HUES64 (cell line): ENCODE results near the gene UBE3C.

ENCODE experiments used
- H3K27ac ChIP-seq: 2 replicates; pipeline ENCODE4 v1.7.0; 2013; ENCODE audit warnings: low read depth, low read length, inconsistent platforms
- H3K27me3 ChIP-seq: 2 replicates; pipeline ENCODE4 v1.6.1; 2013; ENCODE audit warnings: mild to moderate bottlenecking, low read length; ENCODE audit not compliant: insufficient read depth
- H3K36me3 ChIP-seq: 2 replicates; pipeline ENCODE4 v1.6.1; 2013; ENCODE audit warnings: mild to moderate bottlenecking, low read length; ENCODE audit not compliant: insufficient read depth
- H3K4me1 ChIP-seq: 2 replicates; pipeline ENCODE4 v1.6.1; 2013; ENCODE audit warnings: mild to moderate bottlenecking, low read length, moderate library complexity; ENCODE audit not compliant: insufficient read depth
- H3K4me3 ChIP-seq: 2 replicates; pipeline ENCODE4 v1.5.1; 2013; ENCODE audit warnings: mild to moderate bottlenecking, low read length, moderate library complexity
- H3K9ac ChIP-seq: 2 replicates; pipeline ENCODE4 v1.6.1; 2013; ENCODE audit warnings: mild to moderate bottlenecking, low read depth, low read length
- H3K9me3 ChIP-seq: 2 replicates; pipeline ENCODE4 v1.6.1; 2013; ENCODE audit warnings: low read depth, low read length; ENCODE audit not compliant: insufficient read depth
- WGBS: fragments of 150-250, 120-280 bp; methylation state at CpG from one replicate; pipeline ENCODE4 v1.1.7; 2013; ENCODE audit warnings: missing lambda C conversion rate; 5-methylcytosine and 5-hydroxymethylcytosine counted together

Gene UBE3C

GRCh38 chr7:157280216-157280841, 141.6 kb downstream of the UBE3C start:
- Histone ChIP-seq H3K27me3 (peaks cover 2% of the 10 kb centered on the region; the same call in 1 of the 2 replicates), H3K36me3 (no peaks in the 10 kb centered on the region), H3K4me3 (no peak overlapping the region), H3K9ac (no peak overlapping the region), H3K4me1 (peaks cover 5% of the 10 kb centered on the region), H3K27ac (no peak overlapping the region), H3K9me3 (peaks cover 11% of the 10 kb centered on the region)
- 94% methylated on average over 24 of the region's 24 CpGs for WGBS

GRCh38 chr7:157281221-157281998, 142.7 kb downstream of the UBE3C start:
- peaks cover 11% of the 10 kb centered on the region for H3K9me3 ChIP-seq
- H3K9ac ChIP-seq = no peak overlapping the region
- no peaks in the 10 kb centered on the region for H3K36me3 ChIP-seq
- peaks cover 2% of the 10 kb centered on the region; the same call in 1 of the 2 replicates for H3K27me3 ChIP-seq
- WGBS = 93% methylated on average over 24 of the region's 24 CpGs
- no peak overlapping the region for H3K4me3 ChIP-seq
- no peak overlapping the region for H3K27ac ChIP-seq
- H3K4me1 ChIP-seq = peaks cover 5% of the 10 kb centered on the region

- Histone ChIP-seq H3K9ac (no peak overlapping the region), H3K9me3 (peaks cover 11% of the 10 kb centered on the region), H3K4me3 (no peak overlapping the region), H3K36me3 (no peaks in the 10 kb centered on the region), H3K27ac (no peak overlapping the region), H3K27me3 (peaks cover 2% of the 10 kb centered on the region; the same call in 1 of the 2 replicates), H3K4me1 (peaks cover 5% of the 10 kb centered on the region)
- WGBS = 67% methylated on average over 25 of the region's 25 CpGs
Measured at GRCh38 chr7:157282141-157282801, 143.5 kb downstream of the UBE3C start.

- Histone ChIP-seq H3K4me3 (no peak overlapping the region), H3K4me1 (peaks cover 5% of the 10 kb centered on the region), H3K27me3 (no peaks in the 10 kb centered on the region), H3K9me3 (peaks cover 20% of the 10 kb centered on the region), H3K36me3 (no peaks in the 10 kb centered on the region), H3K27ac (no peak overlapping the region), H3K9ac (no peak overlapping the region)
- WGBS = 95% methylated on average over 17 of the region's 17 CpGs
Measured at GRCh38 chr7:157284229-157285014, 145.7 kb downstream of the UBE3C start.

- WGBS = 90% methylated on average over 29 of the region's 29 CpGs
- H3K4me1 ChIP-seq = no peaks in the 10 kb centered on the region
- no peaks in the 10 kb centered on the region for H3K27me3 ChIP-seq
- H3K9me3 ChIP-seq = peaks cover 9% of the 10 kb centered on the region
- no peak overlapping the region for H3K4me3 ChIP-seq
- H3K9ac ChIP-seq = no peak overlapping the region
- H3K36me3 ChIP-seq = no peaks in the 10 kb centered on the region
- no peak overlapping the region for H3K27ac ChIP-seq
Measured at GRCh38 chr7:157291404-157292080, 152.8 kb downstream of the UBE3C start.

GRCh38 chr7:157292258-157292657, 153.5 kb downstream of the UBE3C start:
- H3K9me3 ChIP-seq = peaks cover 9% of the 10 kb centered on the region
- no peak overlapping the region for H3K27ac ChIP-seq
- H3K4me3 ChIP-seq = no peak overlapping the region
- no peak overlapping the region for H3K9ac ChIP-seq
- no peaks in the 10 kb centered on the region for H3K36me3 ChIP-seq
- no peaks in the 10 kb centered on the region for H3K4me1 ChIP-seq
- 93% methylated on average over 9 of the region's 9 CpGs for WGBS
- no peaks in the 10 kb centered on the region for H3K27me3 ChIP-seq

GRCh38 chr7:157292770-157293412, 154.2 kb downstream of the UBE3C start:
- Histone ChIP-seq H3K4me3 (no peak overlapping the region), H3K9me3 (peaks cover 9% of the 10 kb centered on the region), H3K4me1 (no peaks in the 10 kb centered on the region), H3K36me3 (no peaks in the 10 kb centered on the region), H3K27ac (no peak overlapping the region), H3K27me3 (no peaks in the 10 kb centered on the region), H3K9ac (no peak overlapping the region)
- WGBS = 76% methylated on average over 32 of the region's 32 CpGs

- H3K27ac ChIP-seq = no peak overlapping the region
- no peak overlapping the region for H3K9ac ChIP-seq
- no peaks in the 10 kb centered on the region for H3K4me1 ChIP-seq
- 86% methylated on average over 13 of the region's 13 CpGs for WGBS
- H3K9me3 ChIP-seq = peaks cover 6% of the 10 kb centered on the region
- H3K4me3 ChIP-seq = no peak overlapping the region
- H3K36me3 ChIP-seq = no peaks in the 10 kb centered on the region
- no peaks in the 10 kb centered on the region for H3K27me3 ChIP-seq
Measured at GRCh38 chr7:157293413-157293788, 154.7 kb downstream of the UBE3C start.

- 95% methylated on average over 12 of the region's 12 CpGs for WGBS
- H3K4me3 ChIP-seq = no peak overlapping the region
- no peak overlapping the region for H3K9ac ChIP-seq
- H3K36me3 ChIP-seq = no peaks in the 10 kb centered on the region
- no peak overlapping the region for H3K27ac ChIP-seq
- no peaks in the 10 kb centered on the region for H3K4me1 ChIP-seq
- no peaks in the 10 kb centered on the region for H3K9me3 ChIP-seq
- no peaks in the 10 kb centered on the region for H3K27me3 ChIP-seq
Measured at GRCh38 chr7:157294773-157295172, 156.0 kb downstream of the UBE3C start.

GRCh38 chr7:157295338-157295737, 156.6 kb downstream of the UBE3C start:
- WGBS = 96% methylated on average over 12 of the region's 12 CpGs
- no peaks in the 10 kb centered on the region for H3K9me3 ChIP-seq
- H3K4me1 ChIP-seq = no peaks in the 10 kb centered on the region
- H3K9ac ChIP-seq = no peak overlapping the region
- H3K27ac ChIP-seq = no peak overlapping the region
- H3K27me3 ChIP-seq = no peaks in the 10 kb centered on the region
- H3K4me3 ChIP-seq = no peak overlapping the region
- H3K36me3 ChIP-seq = no peaks in the 10 kb centered on the region
